ENCODE results near the gene LRMDA.

Gene LRMDA

DNA sequence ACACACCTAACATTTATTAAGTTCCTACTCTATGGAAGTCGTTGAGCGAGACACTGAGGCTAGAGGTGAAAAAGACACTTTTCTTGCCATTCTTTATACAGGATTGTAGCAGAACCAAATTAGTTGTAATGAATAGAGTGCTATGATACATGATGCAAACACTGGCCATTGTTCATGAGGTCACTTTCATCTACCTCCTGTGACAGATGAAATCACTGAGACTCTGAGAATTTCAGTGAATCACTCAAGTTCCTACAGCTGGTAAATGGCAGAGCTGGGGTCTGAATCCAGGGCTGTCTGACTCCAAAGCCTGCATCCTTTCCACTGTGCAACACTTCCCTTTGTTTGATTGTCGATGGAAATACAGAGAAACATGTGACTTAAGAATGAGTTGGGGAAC, 657.6 kb downstream of the LRMDA start:
- TF ChIP-seq CTCF (IDR thresholded peaks at IDR 0.05; ENCODE audit: low read depth, low read length), result no peak
- no peak for DNase-seq (ENCODE audit: extremely low read depth, low read depth)

GRCh38 chr10:76089556-76090180, 658.2 kb downstream of the LRMDA start:
- DNase-seq (ENCODE audit: extremely low read depth, low read depth), result no peak
- no peak for TF ChIP-seq CTCF (IDR thresholded peaks at IDR 0.05; ENCODE audit: low read depth, low read length)

DNA sequence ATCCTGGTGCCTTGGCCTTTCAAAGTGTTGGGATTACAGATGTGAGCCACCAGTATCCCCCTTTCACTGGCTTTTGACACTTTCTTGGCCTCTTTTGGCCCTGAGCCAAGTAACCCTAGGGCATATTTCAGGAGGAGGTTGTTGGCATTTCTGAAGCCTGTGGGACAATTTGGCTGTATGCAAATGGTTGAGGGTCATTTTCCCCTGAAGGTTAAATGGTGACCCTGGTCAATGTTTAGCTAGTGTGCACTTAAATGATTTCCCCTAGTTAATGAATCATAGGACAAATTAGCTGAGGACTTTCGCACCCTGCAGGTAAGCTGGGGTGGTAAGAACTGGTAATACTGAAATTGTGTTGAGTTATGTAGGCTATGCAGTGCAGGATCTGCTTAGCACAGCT, 660.5 kb downstream of the LRMDA start:
- DNase-seq (ENCODE audit: extremely low read depth, low read depth), result no peak
- no peak for TF ChIP-seq CTCF (IDR thresholded peaks at IDR 0.05; ENCODE audit: low read depth, low read length)

DNA sequence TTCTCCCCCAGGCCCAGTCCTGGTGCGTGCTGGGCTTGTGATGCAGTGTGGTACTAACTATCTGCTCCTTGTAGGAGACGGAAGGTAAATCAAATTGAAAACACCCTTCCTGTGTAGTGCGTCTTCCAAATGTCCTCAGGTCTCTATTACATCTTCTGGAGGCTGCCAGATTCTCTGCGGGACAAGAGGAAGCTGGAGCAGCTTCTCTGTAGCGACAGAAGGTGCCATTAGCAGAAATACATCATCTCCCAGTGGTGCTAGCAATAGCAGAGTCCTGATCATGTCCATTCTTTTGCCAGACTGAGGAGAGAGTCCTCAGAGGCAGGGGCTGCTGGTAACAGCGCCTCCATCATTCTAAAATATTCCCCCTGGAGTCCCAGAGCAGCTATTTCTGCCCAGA, 675.2 kb downstream of the LRMDA start:
- no peak for DNase-seq (ENCODE audit: extremely low read depth, low read depth)
- no peak for TF ChIP-seq CTCF (IDR thresholded peaks at IDR 0.05; ENCODE audit: low read depth, low read length)

GRCh38 chr10:76108563-76109359, 677.3 kb downstream of the LRMDA start:
- DNase-seq (ENCODE audit: extremely low read depth, low read depth), result no peak
- no peak for TF ChIP-seq CTCF (IDR thresholded peaks at IDR 0.05; ENCODE audit: low read depth, low read length)

DNA sequence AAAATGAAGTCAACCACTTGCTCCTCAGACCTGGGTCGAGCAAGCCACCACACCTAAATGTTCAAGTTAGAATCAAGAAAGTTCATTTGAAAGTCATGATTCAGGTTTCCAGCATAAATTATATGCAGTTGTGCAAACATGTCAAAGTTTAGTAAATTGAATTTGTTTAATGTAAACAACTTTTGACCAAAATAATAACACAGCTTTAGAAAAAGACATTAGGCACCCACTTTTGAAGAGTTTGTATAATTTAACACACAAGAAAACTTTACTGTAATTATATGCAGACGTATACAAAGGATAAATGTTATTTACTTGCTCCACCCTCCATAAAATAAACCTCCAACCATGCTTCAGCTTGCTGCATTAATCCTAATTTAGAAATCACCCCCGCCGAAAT, 680.0 kb downstream of the LRMDA start:
- no peak for TF ChIP-seq CTCF (IDR thresholded peaks at IDR 0.05; ENCODE audit: low read depth, low read length)
- no peak for DNase-seq (ENCODE audit: extremely low read depth, low read depth)

DNA sequence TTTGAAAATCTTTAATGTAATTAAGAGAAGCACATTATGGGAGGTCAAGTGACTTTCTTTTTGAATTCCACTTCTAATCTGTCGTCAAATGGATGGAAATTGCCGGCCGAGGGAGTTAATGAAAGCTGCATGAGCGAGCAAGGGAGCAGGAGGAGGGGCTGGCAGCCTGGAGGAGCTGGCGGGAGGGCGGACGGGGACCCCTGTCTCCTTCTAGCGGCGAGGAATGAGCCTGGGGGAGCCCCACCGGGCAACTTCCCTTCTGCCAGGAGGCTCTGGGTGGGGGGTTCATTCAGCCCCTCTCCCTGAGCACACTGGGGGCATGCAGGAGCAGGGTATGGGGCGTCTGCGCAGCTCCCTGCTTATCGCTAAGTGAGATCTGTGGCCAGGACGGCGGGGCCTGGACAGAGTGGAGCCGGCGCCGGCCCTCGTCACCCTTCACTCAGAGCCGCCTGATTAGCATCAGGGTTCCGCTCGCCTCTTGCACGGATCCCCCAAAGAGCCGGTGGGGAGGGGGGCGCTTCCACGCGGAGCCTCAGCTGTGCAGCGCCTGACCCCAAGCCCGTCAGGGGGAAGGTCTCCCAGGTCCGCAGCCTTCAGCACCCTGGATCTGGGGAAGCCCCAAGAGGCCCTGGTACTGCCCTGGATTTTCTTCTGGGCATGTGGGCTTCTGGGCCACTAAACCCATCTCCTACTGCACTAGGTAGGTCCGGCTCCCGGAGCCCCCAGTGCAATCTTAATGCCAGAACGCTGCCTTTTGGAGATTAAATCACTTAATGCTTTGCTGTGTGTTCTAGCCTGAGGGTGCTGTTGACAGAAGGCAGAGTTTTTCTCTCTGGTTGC, 680.8 kb downstream of the LRMDA start:
- no peak for TF ChIP-seq CTCF (IDR thresholded peaks at IDR 0.05; ENCODE audit: low read depth, low read length)
- DNase-seq (ENCODE audit: extremely low read depth, low read depth), result no peak

All from AG09319 (cell line).